SK-MEL-5 (cell line): ENCODE data around the gene SLC34A1. TPM values are rescaled to one million over a fixed set of nuclear protein-coding genes. Genes with fewer than 3 reads are reported as not detected.

Source experiments
- DNase-seq: peaks from one replicate; pipeline ENCODE4 v3.0.0-alpha.2; 2016; ENCODE audit warnings: low read depth, low spot score
- in situ Hi-C: cut with HindIII; loops from 2 replicates; pipeline ENCODE4 v1.10.0; 2016; ENCODE audit warnings: low sequenced_read_pairs, high pct_unique_total_duplicates, low pct_unique_long_range_greater_than_20kb
- total RNA-seq: library from RNA; depleted of rRNA; stranded (reverse); fragments of >200 nt; shearing (Covaris generic); gene quantifications from 2 replicates; pipeline ENCODE4 v1.2.3, GENCODE V29; 2014

Gene SLC34A1
- total RNA-seq, 1 experiment from 2014 or later, result 0.16 TPM

DNA sequence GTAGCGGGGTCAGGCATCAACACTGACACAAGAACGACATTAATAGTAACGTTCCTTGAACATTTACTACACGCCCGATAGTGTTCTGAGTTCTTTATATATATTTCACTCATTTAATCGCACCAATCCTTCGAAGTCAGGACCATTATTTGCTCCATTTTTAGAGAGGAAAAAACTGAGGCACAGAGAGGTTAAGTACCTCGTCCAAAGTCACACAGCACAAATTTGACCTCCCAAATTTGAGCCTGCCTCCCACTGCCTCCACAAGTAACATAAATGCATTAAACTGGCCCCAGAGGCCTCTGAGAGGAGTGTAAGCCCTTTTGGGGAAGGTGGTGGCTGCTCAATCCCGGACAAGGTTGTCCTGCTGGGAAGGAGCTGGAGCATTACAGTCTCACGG lies 20.7 kb upstream of the SLC34A1 start:
- in situ Hi-C loops, result no loop called here
- no peak for DNase-seq

DNA sequence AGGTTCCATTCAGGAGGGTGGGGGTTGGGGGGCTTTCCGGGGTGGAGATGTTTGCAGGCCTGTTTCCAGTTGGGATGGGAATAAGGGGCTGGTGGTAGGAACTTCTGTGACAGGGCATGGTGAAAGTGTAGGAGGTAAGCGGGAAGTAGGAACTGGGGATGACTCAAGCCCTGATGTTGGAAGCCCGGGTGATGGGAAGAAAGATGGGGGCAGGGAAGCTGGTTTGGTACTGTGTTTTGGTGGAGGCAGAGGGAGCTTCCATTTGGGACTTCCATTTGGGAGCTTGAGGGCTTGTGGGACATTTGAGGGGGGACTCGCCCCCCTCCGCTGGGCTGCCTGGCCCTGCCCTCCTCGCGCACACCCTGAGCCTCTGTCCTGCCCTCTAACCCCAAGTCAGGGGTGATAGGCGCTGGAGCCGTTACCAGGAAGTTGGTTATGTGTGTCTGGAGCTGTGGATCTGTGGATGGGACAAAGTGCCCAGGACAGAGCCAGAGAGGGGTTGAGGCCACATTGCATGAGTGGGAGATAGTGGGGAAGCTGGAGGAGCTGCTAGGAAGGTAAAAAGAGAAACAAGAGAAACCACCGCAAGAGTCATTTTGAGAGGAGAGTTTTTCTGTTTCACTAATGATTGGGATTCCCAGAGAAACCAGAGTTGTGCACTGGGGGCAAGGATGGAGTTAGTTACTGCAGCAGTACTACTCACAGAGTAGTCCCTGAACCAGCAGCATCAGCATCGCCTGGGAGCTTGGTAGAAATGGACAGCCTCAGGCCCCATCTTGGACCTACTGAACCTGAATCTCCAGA lies 19.9 kb upstream of the SLC34A1 start:
- in situ Hi-C loops, result no loop called here
- DNase-seq, result no peak

DNA sequence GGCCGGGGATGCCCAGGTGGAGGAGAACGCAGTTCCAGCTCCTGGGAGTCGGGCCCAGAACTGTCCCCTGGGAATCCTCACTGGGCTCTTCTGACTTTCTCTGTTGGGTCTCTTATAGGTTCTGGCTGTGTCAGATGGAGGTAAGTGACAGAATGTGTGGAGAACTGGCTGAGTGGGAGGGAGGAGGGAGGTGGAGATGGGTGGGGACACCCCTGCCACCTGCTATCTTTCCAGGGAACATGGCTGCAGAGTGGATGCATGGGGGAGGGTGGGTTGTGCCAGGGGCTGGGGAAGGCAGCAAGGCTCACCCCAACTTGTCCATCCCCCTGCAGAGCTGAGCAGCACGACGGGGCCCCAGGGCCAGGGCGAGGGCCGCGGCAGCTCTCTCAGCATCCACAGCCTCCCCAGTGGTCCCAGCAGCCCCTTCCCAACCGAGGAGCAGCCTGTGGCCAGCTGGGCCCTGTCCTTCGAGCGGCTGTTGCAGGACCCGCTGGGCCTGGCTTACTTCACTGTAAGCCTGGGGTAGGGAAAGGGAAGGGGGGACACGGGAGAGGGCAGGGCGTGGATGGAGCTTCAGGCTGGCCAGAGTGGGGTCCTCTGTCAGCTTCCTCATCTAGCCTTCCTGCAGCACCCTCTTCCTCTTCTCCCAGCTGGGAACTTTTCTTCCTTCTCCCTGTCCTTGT lies 18.2 kb upstream of the SLC34A1 start:
- in situ Hi-C loops, result no loop called here
- no peak for DNase-seq

DNA sequence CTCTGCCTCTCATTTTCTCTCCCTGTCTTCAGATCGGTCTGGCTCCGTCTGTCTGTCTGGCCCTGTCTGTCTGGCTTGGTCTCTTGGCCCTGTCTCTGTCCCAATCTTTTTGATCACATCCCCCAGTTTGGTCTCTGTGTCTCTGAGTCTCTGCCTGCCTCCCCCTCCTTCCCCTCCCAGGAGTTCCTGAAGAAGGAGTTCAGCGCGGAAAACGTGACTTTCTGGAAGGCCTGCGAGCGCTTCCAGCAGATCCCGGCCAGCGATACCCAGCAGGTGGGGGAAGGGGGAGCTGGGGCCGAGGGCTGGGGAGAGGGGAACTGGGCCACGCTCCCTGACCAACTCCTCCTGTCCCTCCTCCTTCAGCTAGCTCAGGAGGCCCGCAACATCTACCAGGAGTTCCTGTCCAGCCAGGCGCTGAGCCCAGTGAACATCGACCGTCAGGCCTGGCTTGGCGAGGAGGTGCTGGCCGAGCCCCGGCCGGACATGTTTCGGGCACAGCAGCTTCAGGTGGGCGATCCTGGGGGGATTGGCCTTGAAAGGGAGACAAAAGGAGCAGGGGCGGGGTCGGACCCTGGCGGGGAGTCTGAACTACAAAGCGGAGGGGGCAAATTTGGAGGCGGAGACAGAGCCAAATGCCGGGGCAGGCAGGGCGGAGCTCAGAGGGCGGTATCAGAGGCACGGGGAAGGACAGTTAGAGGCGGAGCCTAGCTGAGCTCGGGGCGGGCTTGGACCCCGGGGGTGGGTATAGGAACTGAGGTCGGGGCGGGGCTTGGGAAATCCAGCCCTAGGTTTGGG lies 17.5 kb upstream of the SLC34A1 start:
- DNase-seq, result no peak
- in situ Hi-C loops, result no loop called here

DNA sequence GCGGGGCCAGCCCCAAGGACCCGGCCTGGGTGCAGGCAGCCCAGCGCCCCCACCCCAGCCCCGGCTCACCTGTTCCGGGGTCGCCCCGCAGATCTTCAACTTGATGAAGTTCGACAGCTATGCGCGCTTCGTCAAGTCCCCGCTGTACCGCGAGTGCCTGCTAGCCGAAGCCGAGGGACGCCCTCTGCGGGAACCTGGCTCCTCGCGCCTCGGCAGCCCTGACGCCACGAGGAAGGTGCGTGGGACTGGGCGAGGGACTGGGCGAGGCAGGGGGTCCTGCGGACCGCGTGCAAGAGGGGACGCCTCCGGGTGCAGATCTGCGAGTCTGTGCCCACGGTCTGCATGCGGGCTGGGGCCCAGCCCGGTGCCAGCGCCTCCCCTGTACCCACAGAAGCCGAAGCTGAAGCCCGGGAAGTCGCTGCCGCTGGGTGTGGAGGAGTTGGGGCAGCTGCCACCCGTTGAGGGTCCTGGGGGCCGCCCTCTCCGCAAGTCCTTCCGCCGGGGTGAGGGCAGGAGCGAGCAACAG lies 16.8 kb upstream of the SLC34A1 start:
- no peak for DNase-seq
- in situ Hi-C loops, result no loop called here

DNA sequence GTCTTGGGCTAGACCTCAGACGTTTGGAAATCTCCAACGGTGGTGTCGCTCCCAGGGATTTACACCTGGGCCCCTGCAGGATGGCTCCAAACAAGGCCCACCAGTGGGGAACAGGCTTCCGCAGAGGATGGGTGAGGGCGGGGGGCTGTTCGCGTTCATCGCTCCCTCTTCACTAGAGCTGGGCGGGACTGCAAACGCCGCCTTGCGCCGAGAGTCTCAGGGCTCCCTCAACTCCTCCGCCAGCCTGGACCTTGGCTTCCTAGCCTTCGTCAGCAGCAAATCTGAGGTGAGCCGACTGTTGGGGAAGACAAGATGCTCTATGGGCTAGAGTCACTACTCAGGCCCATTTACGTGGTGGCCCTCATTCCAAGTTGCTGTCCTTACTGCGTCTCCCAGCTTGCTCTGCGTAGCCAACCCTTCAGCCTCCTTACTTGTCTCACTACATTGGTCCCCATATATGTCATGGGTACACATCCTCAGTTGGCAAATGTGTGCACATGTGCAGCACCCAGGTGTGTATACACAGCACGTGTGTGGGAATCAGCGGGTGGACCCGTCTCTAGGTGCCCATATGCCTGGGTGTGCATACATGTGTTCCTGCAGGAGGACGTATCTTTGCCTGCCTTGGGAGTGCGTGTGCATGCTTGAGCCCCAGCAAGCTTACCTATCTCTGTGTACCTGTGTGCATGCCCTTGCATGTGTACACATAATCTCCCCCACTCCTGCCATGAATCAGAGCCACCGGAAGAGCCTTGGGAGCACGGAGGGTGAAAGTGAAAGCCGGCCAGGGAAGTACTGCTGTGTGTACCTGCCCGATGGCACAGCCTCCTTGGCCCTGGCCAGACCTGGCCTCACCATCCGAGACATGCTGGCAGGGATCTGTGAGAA lies 16.0 kb upstream of the SLC34A1 start:
- no peak for DNase-seq
- in situ Hi-C loops, result no loop called here

DNA sequence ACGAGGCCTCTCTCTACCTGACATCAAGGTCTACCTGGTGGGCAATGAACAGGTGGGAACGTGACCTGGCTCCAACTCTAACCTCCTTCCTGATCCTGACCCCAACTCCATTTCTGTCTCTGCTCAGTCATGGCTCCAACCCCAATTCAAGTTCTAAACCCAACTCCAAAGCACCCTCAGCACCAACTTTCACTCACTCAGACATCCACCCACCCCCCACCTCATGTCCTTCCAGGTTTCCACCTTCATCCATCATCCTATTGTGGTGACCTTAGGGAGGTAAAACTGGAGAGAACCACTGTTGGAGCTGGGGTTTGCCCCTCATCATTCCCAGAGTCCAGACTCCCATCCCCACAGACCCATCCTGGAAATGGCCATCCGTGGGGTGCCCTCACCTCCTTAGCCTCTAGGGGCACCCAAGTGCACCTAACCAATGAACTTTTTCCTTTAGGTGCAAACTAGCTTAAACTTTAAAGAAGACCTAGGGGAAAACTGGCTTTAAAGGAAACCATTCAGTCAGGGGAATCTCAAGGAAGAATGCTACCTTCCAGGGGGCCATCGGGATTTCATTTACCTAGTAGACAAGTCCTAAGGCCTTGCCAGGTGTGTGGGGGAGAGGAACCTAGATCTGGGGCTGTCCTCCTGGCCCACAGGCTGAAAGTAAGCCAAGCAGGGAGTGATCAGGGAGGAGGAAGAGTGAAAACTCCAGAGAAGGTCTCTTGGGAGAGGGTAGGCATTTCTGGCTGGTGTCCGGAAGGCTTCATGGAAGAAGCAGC lies 15.2 kb upstream of the SLC34A1 start:
- peak; percentile 41 for DNase-seq
- in situ Hi-C loops, result no loop called here

DNA sequence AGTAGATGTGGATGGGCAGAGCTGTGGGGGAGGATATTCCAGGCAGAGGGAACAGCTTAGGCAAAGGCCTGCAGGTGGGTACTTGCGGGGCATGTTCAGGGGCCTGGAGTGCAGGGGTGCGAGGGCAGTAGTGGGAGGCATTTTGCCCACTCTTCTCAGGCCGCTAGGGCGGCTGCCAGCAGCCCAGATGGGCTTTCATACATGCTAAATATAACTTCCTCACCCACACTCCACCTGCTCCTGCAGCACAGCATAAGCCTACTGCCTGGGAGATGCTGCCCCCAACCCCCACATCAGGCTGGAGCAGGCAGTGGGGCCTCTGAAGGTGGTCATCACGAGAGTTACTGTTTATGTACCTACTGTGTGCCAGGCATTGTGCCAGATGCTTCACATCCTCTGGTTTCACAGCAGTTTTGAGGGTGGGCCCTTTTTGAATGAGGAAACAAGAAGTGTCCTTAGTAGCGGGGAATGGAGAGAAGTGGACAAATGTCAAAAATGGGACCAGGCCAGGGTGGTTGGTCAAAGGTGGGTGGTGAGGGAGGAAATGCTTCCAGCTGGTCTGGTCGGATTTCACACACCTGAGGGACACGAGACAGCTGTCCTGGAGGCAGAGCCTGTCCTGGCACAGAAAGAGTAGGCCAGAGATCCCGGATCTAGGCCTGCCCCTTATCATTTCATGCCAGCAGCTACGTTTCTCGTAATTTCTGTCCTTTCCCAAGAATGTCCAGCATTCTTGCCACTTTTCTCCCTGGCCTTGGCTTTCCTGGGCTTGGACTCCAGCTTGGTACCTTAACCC lies 14.4 kb upstream of the SLC34A1 start:
- no peak for DNase-seq
- in situ Hi-C loops, result no loop called here

DNA sequence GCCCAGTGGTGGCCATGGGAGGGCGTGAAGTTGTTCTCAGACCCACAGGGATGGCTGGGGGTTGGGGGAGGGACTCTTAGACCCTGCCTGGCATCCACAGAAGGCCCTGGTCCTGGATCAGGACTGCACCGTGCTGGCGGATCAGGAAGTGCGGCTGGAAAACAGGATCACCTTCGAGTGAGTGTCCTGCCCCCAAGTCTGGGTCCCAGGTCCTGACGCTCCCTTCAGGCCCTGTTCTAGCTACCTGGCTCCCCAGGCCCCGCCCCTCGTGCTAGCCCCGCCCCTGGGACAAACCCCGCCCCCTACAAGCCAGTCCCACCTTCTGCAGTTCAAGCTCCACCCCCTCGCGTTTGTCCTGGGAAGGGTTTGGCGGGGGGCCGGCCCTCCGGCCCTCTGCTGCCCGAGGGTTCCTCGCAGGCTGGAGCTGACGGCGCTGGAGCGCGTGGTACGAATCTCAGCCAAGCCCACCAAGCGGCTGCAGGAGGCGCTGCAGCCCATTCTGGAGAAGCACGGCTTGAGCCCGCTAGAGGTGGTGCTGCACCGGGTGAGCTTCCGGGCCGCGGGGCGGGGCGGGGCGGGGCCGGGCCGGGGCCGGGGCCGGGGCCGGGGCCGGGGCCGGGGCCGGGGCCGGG lies 13.6 kb upstream of the SLC34A1 start:
- peak; percentile 89 for DNase-seq

DNA sequence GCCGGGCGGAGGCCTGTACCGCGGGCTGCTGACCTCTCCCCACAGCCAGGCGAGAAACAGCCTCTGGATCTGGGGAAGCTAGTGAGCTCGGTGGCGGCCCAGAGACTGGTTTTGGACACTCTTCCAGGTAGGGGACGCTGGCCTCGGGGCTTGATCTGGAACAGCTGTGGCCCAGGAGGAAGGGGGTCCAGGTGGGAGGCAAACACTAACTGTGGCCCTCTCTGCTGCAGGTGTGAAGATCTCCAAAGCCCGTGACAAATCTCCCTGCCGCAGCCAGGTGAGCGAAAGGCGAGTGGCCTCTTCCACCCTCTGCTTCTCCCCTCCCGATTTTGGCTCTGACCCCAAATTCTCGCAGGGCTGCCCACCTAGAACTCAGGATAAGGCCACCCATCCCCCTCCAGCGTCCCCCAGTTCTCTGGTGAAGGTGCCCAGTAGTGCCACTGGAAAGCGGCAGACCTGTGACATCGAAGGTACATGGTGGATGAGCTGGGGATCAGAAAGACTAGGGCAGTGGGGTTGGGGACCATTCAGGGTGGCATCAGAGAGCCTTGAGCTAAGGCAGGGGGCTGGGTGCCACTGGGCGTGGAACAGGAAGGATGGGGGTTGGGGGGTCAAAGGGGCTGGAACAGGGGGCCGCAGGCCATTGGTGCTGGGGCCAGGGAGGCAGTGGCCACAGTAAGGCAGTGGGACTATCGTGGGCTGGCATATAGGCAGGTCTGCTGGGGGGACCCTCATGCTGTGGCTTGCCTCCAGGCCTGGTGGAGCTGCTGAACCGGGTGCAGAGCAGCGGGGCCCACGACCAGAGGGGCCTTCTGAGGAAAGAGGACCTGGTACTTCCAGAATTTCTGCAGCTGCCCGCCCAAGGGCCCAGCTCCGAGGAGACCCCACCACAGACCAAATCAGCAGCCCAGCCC lies 12.9 kb upstream of the SLC34A1 start:
- no peak for DNase-seq
- in situ Hi-C loops, result no loop called here

More for the DNA sequence above, 13.6 kb upstream of the SLC34A1 start:
- in situ Hi-C loops, result no loop called here

DNA sequence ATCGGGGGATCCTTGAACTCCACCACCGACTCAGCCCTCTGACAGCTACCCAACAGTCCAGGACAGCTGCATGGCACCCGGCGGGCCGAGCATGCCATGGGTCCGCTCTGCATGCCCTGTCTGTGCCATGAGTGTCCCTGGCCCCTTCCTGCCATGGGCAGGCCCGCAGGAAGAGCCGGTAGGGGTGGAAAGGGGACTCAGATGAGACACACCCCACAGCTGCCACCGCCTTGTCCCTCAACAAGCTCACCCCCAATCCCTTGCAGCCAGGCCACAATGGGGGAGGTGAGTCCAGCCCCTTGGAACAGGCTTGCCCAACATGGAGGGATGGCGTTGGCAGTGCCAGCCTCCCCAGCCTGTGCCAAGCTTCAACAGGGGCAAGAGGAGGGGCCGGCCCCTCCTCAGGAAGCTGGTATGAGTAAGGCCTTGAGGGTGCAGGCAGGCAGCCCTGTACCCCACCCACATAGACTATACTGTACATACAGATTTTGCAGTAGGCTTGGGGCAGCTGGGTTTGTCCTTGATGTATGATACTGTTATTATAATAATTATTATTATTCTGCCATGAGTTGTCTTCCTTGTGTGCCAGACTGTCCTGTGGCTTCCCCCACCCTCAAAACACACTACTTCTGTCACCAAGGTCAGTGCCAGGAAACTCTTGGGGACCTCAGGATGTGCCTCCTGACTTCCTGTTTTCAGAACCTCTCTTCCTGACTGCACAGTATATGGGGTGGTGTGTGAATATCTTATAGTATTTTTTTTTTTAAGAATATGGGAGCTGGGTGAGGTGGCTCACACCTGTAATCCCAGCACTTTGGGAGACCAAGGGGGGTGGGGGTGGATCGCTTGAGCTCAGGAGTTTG lies 12.0 kb upstream of the SLC34A1 start:
- DNase-seq, result no peak
- in situ Hi-C loops, result no loop called here

DNA sequence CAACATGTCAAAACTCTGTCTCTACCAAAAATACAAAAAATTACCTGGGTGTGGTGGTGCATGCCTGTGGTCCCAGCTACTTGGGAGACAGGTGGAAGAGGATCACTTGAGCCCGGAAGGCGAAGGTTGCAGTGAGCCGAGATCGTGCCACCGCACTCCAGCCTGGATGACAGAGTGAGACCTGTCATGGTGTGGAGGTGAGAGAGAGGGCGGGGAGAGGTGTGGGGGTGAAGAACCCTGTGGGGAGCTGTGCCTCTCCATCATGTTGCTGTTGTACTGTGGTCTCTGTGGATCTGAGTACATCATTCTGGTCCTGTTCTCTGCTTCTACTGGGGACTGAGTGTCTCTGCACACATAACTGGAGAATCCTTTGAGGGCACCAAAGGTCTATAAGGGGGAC lies 11.3 kb upstream of the SLC34A1 start:
- no peak for DNase-seq
- in situ Hi-C loops, result no loop called here

DNA sequence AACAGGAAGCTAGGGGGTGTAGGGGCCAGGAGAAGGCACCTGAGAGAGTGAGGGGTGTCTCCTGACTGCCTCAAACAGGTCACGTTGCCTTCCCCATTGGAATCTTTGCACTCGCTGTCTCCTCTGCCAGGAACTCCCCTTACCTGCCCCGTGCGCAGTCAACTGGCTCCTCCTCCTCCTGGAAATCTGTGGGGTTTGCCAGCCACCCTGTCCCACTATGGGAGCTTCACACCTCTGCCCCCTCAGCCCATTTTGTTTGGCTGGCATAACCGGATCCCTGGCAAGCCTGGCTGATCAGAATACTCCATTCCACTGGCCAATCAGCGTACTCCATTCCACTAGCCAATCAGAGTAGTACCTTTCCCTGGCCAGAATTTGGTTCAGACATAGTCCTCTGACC lies 10.4 kb upstream of the SLC34A1 start:
- in situ Hi-C loops, result no loop called here
- DNase-seq, result no peak

DNA sequence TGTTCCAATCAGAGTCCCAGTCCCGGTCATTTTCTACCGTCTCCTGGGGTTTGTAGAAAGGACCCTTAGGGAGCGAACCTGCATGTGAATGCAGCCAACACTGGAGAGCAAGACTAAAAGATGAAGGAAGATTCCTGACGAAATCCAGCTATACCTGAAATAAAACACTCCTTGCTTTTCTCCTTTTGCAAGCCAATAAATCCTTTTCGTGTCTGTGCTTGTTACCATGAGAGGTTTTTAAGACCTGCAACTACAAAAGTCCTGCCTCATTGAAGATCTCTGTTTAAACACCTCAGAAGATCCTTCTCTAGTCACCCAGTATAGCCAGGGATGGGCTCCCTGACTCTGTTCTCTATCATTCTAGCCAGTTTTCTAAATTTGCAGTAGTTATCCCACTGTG lies 10.0 kb upstream of the SLC34A1 start:
- in situ Hi-C loops, result no loop called here
- DNase-seq, result no peak
